CD4-positive, CD25-positive, alpha-beta regulatory T cell (primary cell): ENCODE data around the gene EXT2. TPM values are rescaled to one million over a fixed set of nuclear protein-coding genes. Genes with fewer than 3 reads are reported as not detected.

Experiments used
- ATAC-seq, 2 donors: fragments of 150-1000 bp; cut with Tn5 transposase; one replicate each; pipeline ENCODE4 v1.10.0; 2021; ENCODE audit warnings: low read depth in 2 of 2, moderate number of reproducible peaks in 2 of 2, moderate library complexity in 1 of 2
- DNase-seq, 3 donors: peaks; one replicate each; pipeline versions ENCODE4 v3.0.0 to v3.0.0-alpha.2; 2012 to 2022; ENCODE audit warnings: mixed read lengths in 1 of 3
- H3K27ac ChIP-seq: one replicate; pipeline ENCODE4 v1.7.0; 2013; ENCODE audit warnings: mild to moderate bottlenecking, low read length; ENCODE audit not compliant: insufficient read depth, poor library complexity, severe bottlenecking
- H3K27me3 ChIP-seq: one replicate; pipeline ENCODE4 v1.7.0; 2013; ENCODE audit warnings: low read length; ENCODE audit not compliant: control insufficient read depth, insufficient read depth
- H3K36me3 ChIP-seq: one replicate; pipeline ENCODE4 v1.7.0; 2013; ENCODE audit warnings: mild to moderate bottlenecking, low read length, moderate library complexity; ENCODE audit not compliant: control insufficient read depth, insufficient read depth
- H3K4me1 ChIP-seq: 2 replicates; pipeline ENCODE4 v1.7.0; 2013; ENCODE audit warnings: mild to moderate bottlenecking, low read length; ENCODE audit not compliant: insufficient read depth, control insufficient read depth, poor library complexity, severe bottlenecking
- H3K4me3 ChIP-seq: one replicate; pipeline ENCODE4 v1.7.0; 2013; ENCODE audit warnings: low read depth, mild to moderate bottlenecking, low read length, moderate library complexity
- H3K9me3 ChIP-seq, 2 experiments: 1 replicate in 1 of 2; 2 replicates in 1 of 2; pipeline ENCODE4 v1.7.0; 2013; ENCODE audit warnings: low read length in 2 of 2, mild to moderate bottlenecking in 1 of 2, moderate library complexity in 1 of 2; ENCODE audit not compliant: control insufficient read depth in 2 of 2
- H3K27ac Mint-ChIP-seq, 3 donors: one replicate each; pipeline ENCODE4 v1.8.0; 2020 to 2022; ENCODE audit warnings: mild to moderate bottlenecking in 3 of 3, mixed read lengths in 3 of 3, moderate library complexity in 2 of 3
- H3K27me3 Mint-ChIP-seq: one replicate; pipeline ENCODE4 v1.8.0; 2022; ENCODE audit warnings: mild to moderate bottlenecking, mixed read lengths
- H3K36me3 Mint-ChIP-seq: one replicate; pipeline ENCODE4 v1.8.0; 2020; ENCODE audit warnings: mixed read lengths
- H3K4me1 Mint-ChIP-seq, 4 donors: one replicate each; pipeline ENCODE4 v1.8.0; 2020 to 2022; ENCODE audit warnings: mixed read lengths in 4 of 4, mild to moderate bottlenecking in 1 of 4
- H3K4me3 Mint-ChIP-seq, 4 donors: one replicate each; pipeline ENCODE4 v1.8.0; 2020 to 2022; ENCODE audit warnings: mild to moderate bottlenecking in 4 of 4, mixed read lengths in 4 of 4, moderate library complexity in 3 of 4
- H3K9me3 Mint-ChIP-seq, 7 donors: one replicate each; pipeline ENCODE4 v1.8.0; 2020 to 2022; ENCODE audit warnings: mixed read lengths in 7 of 7, mild to moderate bottlenecking in 3 of 7, moderate library complexity in 2 of 7
- polyA plus RNA-seq, 4 donors: library from polyadenylated mRNA; unstranded; fragments of 300-500 nt; fragmentation: Illumina TruSeq; gene quantifications; one replicate each; pipeline ENCODE4 v1.2.3, GENCODE V29; 2021
- total RNA-seq: library from RNA; stranded (reverse); gene quantifications from one replicate; pipeline ENCODE4 v1.2.3, GENCODE V29; 2022

The EXT2 gene
- total and polyA plus RNA-seq, 5 donors from 2014 or later = 25.6 to 42.6 (median 41.4) TPM

DNA sequence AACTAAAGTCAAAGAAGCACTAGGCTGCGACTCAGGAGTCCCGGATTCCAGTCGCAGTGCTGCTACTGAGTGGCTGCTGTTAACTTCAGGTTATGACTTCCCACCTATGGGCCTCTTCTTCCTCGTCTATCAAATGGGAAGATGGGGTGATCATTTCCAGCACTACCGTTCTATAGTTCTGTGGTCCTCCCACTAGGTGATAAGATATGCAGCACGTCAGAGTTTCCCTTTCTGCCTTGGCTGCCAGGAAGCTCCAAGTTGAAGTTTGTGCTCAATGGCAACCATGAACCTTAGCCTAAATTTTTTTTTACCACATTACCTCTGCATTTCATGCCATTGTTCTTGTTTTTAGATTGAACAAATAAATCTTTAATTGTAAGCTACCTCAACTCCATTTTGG lies 175.8 kb downstream of the EXT2 start:
- Mint-ChIP-seq H3K27ac (no peak overlapping the region), H3K4me1 (no peaks in the 10 kb centered on the region), H3K4me3 (no peak overlapping the region), H3K36me3 (no peaks in the 10 kb centered on the region), H3K27me3 (peaks cover 8% of the 10 kb centered on the region), H3K9me3 (peaks cover 0 to 5% (median 0%) of the 10 kb centered on the region in 7 donors)
- Histone ChIP-seq H3K27ac (no peak overlapping the region), H3K4me3 (no peak overlapping the region), H3K27me3 (no peaks in the 10 kb centered on the region), H3K4me1 (no peaks in the 10 kb centered on the region), H3K36me3 (no peaks in the 10 kb centered on the region), H3K9me3 (no peaks in the 10 kb centered on the region)
- DNase-seq (no peak), ATAC-seq (no peak)

DNA sequence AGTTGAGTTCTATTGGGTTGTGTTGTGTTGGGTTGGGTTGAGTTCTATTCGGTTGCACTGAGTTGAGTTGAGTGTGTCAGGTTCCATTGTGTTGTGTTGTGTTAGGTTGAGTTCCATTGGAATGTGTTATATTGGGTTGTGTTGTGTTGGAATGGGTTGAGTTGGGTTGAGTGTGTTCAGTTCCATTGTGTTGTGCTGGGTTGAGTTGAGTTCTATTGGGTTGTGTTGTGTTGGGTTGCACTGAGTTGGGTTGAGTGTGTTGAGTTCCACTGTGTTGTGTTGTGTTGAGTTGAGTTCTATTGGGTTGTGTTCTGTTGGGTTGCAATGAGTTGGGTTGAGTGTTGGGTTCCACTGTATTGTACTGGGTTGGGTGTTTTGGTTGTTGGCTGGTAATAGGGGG lies 178.9 kb downstream of the EXT2 start:
- no peaks in the 10 kb centered on the region for H3K4me1 Mint-ChIP-seq
- no peak overlapping the region for H3K4me3 ChIP-seq
- H3K36me3 ChIP-seq = no peaks in the 10 kb centered on the region
- H3K36me3 Mint-ChIP-seq = no peaks in the 10 kb centered on the region
- H3K9me3 ChIP-seq = no peaks in the 10 kb centered on the region
- no peak overlapping the region for H3K27ac Mint-ChIP-seq
- H3K4me3 Mint-ChIP-seq = no peak overlapping the region
- peaks cover 4% of the 10 kb centered on the region for H3K27me3 Mint-ChIP-seq
- no peak overlapping the region for H3K27ac ChIP-seq
- ATAC-seq = no peak
- no peaks in the 10 kb centered on the region for H3K4me1 ChIP-seq
- peaks cover 0 to 5% (median 0%) of the 10 kb centered on the region in 7 donors for H3K9me3 Mint-ChIP-seq
- DNase-seq = no peak
- no peaks in the 10 kb centered on the region for H3K27me3 ChIP-seq

DNA sequence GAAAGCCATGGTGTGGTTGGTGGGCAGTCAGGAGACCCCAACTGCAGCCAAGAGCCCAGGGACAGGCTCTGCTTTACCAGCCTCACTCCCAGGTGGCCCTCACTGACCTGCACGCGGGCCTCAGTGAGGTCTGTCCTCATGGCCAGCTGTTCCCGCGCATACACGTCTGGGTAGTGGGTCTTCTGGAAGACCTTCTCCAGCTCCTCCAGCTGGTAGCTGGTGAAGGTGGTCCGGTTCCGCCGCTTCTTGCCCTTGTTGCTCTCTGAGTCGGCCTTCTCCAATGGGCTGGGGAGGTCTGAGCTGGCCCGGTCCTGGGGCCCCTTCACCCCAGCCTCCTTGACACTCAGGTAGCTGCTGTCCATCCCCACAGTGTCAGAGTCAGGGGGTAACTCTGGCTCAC lies 179.8 kb downstream of the EXT2 start:
- ATAC-seq (no peak), DNase-seq (no peak)
- no peak overlapping the region for H3K4me3 Mint-ChIP-seq
- H3K36me3 ChIP-seq = no peaks in the 10 kb centered on the region
- H3K9me3 ChIP-seq = no peaks in the 10 kb centered on the region
- no peak overlapping the region for H3K4me3 ChIP-seq
- H3K27me3 ChIP-seq = no peaks in the 10 kb centered on the region
- no peak overlapping the region for H3K27ac Mint-ChIP-seq
- no peaks in the 10 kb centered on the region for H3K4me1 ChIP-seq
- no peak overlapping the region for H3K27ac ChIP-seq
- H3K9me3 Mint-ChIP-seq = peaks cover 0 to 5% (median 0%) of the 10 kb centered on the region in 7 donors
- no peaks in the 10 kb centered on the region for H3K4me1 Mint-ChIP-seq
- peaks cover 4% of the 10 kb centered on the region for H3K27me3 Mint-ChIP-seq
- no peaks in the 10 kb centered on the region for H3K36me3 Mint-ChIP-seq

DNA sequence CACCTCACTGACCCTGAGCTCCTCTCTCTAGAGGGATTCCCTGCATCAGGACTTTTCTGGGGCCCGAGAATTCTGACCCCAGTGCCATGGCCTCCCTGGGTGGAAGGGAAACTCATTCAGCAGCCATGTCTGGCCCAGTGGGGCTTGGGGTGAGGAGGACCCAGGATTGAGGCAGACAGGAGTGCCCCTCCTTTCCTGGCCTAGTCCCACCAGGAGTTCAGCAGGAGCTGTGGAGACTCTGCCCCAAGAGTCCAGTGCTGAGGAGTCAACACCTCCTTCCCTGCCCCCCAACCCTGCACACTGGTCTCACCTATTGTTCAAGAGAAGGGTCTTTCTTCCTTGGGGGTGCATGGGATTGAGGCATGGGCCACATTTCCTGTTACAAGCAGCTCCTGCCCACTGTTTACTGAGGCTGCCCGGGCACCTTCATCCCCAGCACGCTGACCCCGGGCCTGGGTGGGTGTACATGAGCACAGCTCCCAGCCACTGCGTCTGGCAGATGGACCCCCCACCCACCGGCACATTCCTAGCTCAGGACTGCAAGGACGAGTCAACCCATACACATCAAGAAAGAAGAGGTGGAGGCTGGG lies 180.6 kb downstream of the EXT2 start:
- Histone ChIP-seq H3K27ac (no peak overlapping the region), H3K9me3 (no peaks in the 10 kb centered on the region), H3K4me3 (no peak overlapping the region), H3K36me3 (no peaks in the 10 kb centered on the region), H3K27me3 (no peaks in the 10 kb centered on the region), H3K4me1 (no peaks in the 10 kb centered on the region)
- no peak for DNase-seq
- H3K4me1 Mint-ChIP-seq = no peaks in the 10 kb centered on the region
- ATAC-seq = no peak
- peaks cover 0 to 5% (median 0%) of the 10 kb centered on the region in 7 donors for H3K9me3 Mint-ChIP-seq
- H3K27me3 Mint-ChIP-seq = peaks cover 4% of the 10 kb centered on the region
- no peak overlapping the region for H3K4me3 Mint-ChIP-seq
- no peak overlapping the region for H3K27ac Mint-ChIP-seq
- no peaks in the 10 kb centered on the region for H3K36me3 Mint-ChIP-seq

DNA sequence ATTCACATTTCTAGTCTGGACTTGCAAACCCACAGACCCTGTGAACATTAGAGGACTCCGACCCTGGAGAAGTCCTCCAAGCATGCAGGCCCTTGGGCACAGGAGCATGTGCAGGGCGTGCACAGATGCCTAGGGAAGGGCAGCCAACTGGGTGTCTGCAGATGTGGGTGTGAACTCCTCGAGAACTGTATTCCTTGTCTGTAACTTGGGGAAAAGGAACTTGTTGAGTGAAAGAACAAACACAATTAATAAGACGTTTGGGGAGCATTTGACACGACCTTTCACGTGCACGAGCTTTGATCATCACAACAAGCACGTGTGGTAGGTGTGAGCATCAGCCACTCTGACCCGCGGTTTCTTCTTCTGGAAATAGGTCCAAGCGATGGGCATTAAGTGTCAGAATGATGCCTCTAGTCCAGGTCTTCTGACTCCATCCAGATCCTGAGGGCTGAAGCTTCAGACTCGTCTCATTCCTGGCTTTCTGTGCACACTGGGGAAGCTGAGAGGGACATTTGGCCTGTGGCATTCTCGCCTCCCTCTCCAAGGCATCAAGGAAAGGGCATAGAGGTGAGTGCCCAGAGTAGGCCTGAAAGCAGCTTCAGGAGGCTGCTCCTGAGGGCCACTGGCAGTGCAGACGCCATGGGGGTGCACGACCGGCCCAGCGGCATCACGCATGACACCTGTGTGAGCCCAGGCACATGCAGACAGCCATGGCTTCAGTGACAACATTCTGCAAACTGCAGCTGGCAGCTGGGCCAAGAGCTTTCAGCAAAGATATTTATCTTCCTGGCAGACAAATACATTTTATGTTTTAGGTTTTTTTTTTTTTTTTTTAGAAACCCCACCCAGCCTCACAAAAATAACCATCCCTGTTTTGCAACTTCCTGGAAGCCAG lies 182.0 kb downstream of the EXT2 start:
- no peaks in the 10 kb centered on the region for H3K36me3 Mint-ChIP-seq
- H3K27me3 Mint-ChIP-seq = peaks cover 4% of the 10 kb centered on the region
- Histone ChIP-seq H3K36me3 (no peaks in the 10 kb centered on the region), H3K27me3 (no peaks in the 10 kb centered on the region), H3K4me3 (no peak overlapping the region), H3K27ac (no peak overlapping the region), H3K9me3 (no peaks in the 10 kb centered on the region), H3K4me1 (no peaks in the 10 kb centered on the region)
- H3K4me1 Mint-ChIP-seq = no peaks in the 10 kb centered on the region
- H3K4me3 Mint-ChIP-seq = no peak overlapping the region
- H3K27ac Mint-ChIP-seq = no peak overlapping the region
- H3K9me3 Mint-ChIP-seq = no peaks in the 10 kb centered on the region
- ATAC-seq (no peak), DNase-seq (peak in 1 of 3 donors; percentile 6)

DNA sequence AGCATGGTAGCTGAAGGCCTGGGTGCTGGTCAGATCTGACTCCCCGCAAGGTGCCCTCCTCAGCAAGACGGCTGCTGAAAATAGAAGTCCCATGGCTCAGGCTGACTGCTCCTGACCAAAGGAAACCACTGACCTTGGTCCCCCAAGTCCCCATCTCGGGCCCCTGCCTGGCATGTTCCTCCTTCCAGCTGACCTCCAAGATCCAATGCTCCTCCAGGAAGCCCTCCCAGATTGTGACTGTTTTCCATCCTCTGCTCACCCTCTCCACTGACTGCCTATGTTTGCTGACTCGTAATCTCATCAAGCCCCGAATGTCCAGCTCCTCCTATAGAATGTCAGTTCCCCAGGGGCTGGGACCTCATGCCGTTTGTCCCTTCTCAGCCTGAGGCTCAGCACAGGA lies 184.0 kb downstream of the EXT2 start:
- Histone ChIP-seq H3K27ac (no peak overlapping the region), H3K36me3 (no peaks in the 10 kb centered on the region), H3K9me3 (no peaks in the 10 kb centered on the region), H3K27me3 (no peaks in the 10 kb centered on the region), H3K4me1 (no peaks in the 10 kb centered on the region), H3K4me3 (no peak overlapping the region)
- Mint-ChIP-seq H3K4me3 (no peak overlapping the region), H3K27ac (no peak overlapping the region), H3K4me1 (no peaks in the 10 kb centered on the region), H3K36me3 (no peaks in the 10 kb centered on the region), H3K27me3 (no peaks in the 10 kb centered on the region), H3K9me3 (no peaks in the 10 kb centered on the region)
- no peak for DNase-seq
- ATAC-seq = no peak

DNA sequence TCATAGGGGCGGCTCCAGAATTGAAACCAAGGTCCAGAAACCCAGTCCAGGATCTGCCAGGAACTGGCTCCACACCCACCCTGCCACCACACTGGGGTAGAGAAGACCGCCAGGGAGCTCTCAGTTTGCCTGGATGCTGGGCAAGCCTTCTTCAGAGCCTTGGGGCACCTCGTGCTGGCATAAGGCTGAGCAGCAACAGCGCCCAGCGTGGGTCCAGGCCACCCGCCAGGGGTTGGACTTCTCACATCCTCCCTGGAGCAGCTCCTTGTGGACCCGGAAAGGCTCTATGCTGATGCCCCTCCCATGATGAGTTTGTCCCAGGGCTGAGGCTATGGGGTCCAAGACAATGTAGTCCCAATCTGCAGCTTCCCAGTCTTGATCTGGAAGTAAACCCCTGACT lies 184.8 kb downstream of the EXT2 start:
- H3K27me3 ChIP-seq = no peaks in the 10 kb centered on the region
- Mint-ChIP-seq H3K4me3 (no peak overlapping the region), H3K9me3 (no peaks in the 10 kb centered on the region), H3K27ac (no peak overlapping the region), H3K4me1 (no peaks in the 10 kb centered on the region), H3K27me3 (no peaks in the 10 kb centered on the region), H3K36me3 (no peaks in the 10 kb centered on the region)
- ATAC-seq = no peak
- no peaks in the 10 kb centered on the region for H3K36me3 ChIP-seq
- DNase-seq = no peak
- no peaks in the 10 kb centered on the region for H3K4me1 ChIP-seq
- no peaks in the 10 kb centered on the region for H3K9me3 ChIP-seq
- H3K27ac ChIP-seq = no peak overlapping the region
- H3K4me3 ChIP-seq = no peak overlapping the region

DNA sequence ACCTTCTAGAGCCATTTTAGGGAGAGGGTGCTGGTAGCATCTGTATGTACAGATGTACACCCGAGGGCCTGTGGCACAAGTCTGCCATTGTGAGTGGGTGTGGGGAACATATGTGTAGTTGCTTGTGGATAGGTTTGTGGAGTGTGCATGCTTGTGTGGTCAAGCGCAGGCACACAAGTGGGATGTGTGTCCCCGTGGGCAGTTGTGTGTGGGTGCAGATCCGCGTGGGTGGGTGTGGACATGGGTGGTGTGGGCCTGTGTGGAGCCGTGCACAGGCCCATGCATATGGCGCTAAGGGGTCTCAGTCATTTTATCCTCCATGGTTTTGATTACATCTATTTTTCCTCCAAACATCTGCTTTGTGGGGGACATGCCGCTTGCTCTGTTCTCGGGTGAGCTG lies 185.7 kb downstream of the EXT2 start:
- H3K9me3 Mint-ChIP-seq = no peaks in the 10 kb centered on the region
- no peaks in the 10 kb centered on the region for H3K27me3 Mint-ChIP-seq
- H3K9me3 ChIP-seq = no peaks in the 10 kb centered on the region
- H3K36me3 Mint-ChIP-seq = no peaks in the 10 kb centered on the region
- H3K4me1 ChIP-seq = no peaks in the 10 kb centered on the region
- DNase-seq (no peak), ATAC-seq (no peak)
- no peak overlapping the region for H3K4me3 Mint-ChIP-seq
- H3K27ac ChIP-seq = no peak overlapping the region
- no peaks in the 10 kb centered on the region for H3K36me3 ChIP-seq
- H3K4me3 ChIP-seq = no peak overlapping the region
- peaks cover 0 to under 1% (median 0%) of the 10 kb centered on the region in 4 donors for H3K4me1 Mint-ChIP-seq
- no peak overlapping the region for H3K27ac Mint-ChIP-seq
- no peaks in the 10 kb centered on the region for H3K27me3 ChIP-seq
